ENCODE results near the gene RASGEF1C.

DNA sequence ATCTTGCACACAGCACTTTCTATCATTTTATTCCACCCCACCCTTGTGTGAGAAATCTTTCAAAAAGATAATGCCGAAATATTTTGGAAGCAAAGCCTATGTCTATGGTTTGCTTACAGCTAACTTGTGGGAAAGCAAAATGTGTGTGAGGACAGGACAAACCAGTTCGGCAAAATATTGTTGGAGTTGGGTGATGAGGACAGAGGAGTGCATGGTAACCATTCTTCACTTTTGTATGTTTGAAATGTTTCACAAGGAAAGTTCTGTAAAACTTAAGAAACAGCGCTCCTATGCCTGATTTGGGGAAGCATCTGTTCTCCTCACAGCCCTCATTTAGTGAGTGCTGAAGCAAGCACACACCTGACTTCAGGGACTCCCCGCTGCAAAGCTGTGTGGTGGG, 75.5 kb downstream of the RASGEF1C start:
- TF ChIP-seq YY1 (IDR thresholded peaks at IDR 0.05; ENCODE audit: insufficient read depth, insufficient read length) (no peak), ZNF274 (IDR thresholded peaks at IDR 0.05; ENCODE audit: low read depth, low read length) (no peak), SUZ12 (IDR thresholded peaks at IDR 0.05; ENCODE audit: extremely low read depth, insufficient read depth, insufficient read length) (no peak)

Measured in NT2/D1 (cell line).